ENCODE data around the gene TLCD3A.

DNA sequence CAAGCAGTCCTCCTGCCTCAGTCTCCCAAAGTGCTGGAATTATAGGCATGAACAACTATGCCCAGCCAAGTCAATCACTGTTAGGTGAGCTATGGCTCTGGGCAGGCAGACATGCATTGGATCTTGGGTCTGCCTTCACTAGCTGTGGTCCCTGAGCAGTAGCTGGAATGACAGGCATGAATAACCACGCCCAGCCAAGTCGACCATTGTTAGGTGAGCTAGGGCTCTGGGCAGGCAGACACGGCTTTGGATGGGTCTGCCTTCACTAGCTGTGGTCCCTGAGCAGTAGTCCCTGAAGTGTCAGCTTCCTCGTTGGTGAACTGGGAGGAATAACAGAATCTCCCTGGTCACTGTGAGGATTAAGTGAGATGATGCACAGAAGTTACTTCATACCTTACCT, 56.2 kb downstream of the TLCD3A start:
- TF ChIP-seq, protein P1, sequence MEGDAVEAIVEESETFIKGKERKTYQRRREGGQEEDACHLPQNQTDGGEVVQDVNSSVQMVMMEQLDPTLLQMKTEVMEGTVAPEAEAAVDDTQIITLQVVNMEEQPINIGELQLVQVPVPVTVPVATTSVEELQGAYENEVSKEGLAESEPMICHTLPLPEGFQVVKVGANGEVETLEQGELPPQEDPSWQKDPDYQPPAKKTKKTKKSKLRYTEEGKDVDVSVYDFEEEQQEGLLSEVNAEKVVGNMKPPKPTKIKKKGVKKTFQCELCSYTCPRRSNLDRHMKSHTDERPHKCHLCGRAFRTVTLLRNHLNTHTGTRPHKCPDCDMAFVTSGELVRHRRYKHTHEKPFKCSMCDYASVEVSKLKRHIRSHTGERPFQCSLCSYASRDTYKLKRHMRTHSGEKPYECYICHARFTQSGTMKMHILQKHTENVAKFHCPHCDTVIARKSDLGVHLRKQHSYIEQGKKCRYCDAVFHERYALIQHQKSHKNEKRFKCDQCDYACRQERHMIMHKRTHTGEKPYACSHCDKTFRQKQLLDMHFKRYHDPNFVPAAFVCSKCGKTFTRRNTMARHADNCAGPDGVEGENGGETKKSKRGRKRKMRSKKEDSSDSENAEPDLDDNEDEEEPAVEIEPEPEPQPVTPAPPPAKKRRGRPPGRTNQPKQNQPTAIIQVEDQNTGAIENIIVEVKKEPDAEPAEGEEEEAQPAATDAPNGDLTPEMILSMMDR (conservative IDR thresholded peaks at IDR 0.05; ENCODE audit: low read length) = no peak
- TF ChIP-seq EZH2phosphoT487 (IDR thresholded peaks at IDR 0.05; ENCODE audit: borderline replicate concordance, low read depth, low read length) = no peak
